ENCODE measurements around the gene TSPYL4.
A peak's percentile ranks its signal among the peaks of the same experiment; 100 is the strongest.

Gene TSPYL4

GRCh38 chr6:116268589-116269293 is 14.9 kb upstream of the TSPYL4 start:
- DNase-seq (ENCODE audit: low spot score), result peak; percentile 73

- DNase-seq (ENCODE audit: low spot score), result peak; percentile 13
Measured at GRCh38 chr6:116267836-116268588, 14.1 kb upstream of the TSPYL4 start.

- peak; percentile 28 for DNase-seq (ENCODE audit: low spot score)
Measured at GRCh38 chr6:116266803-116267202, 12.9 kb upstream of the TSPYL4 start.

- peak; percentile 89 for DNase-seq (ENCODE audit: low spot score)
Measured at GRCh38 chr6:116265041-116265829, 11.4 kb upstream of the TSPYL4 start.

GRCh38 chr6:116263353-116263752 is 9.5 kb upstream of the TSPYL4 start:
- DNase-seq (ENCODE audit: low spot score), result no peak

GRCh38 chr6:116258520-116258919 is 4.6 kb upstream of the TSPYL4 start:
- no peak for DNase-seq (ENCODE audit: low spot score)

- DNase-seq (ENCODE audit: low spot score), result no peak
Measured at GRCh38 chr6:116256694-116257093, 2.8 kb upstream of the TSPYL4 start.

GRCh38 chr6:116255246-116255800 is 1.4 kb upstream of the TSPYL4 start:
- no peak for DNase-seq (ENCODE audit: low spot score)

- DNase-seq (ENCODE audit: low spot score), result no peak
Measured at GRCh38 chr6:116254297-116255056, 602 bp upstream of the TSPYL4 start.

- DNase-seq (ENCODE audit: low spot score), result no peak
Measured at GRCh38 chr6:116253188-116253504, 729 bp downstream of the TSPYL4 start.

- DNase-seq (ENCODE audit: low spot score), result peak; percentile 77
Measured at GRCh38 chr6:116251568-116252384, 2.1 kb downstream of the TSPYL4 start.

GRCh38 chr6:116248577-116248976 is 5.3 kb downstream of the TSPYL4 start:
- no peak for DNase-seq (ENCODE audit: low spot score)

- peak; percentile 43 for DNase-seq (ENCODE audit: low spot score)
Measured at GRCh38 chr6:116247285-116247684, 6.6 kb downstream of the TSPYL4 start.

GRCh38 chr6:116246089-116246488 is 7.8 kb downstream of the TSPYL4 start:
- DNase-seq (ENCODE audit: low spot score), result no peak

- DNase-seq (ENCODE audit: low spot score), result no peak
Measured at GRCh38 chr6:116244284-116244683, 9.6 kb downstream of the TSPYL4 start.

- no peak for DNase-seq (ENCODE audit: low spot score)
Measured at GRCh38 chr6:116239856-116240255, 14.0 kb downstream of the TSPYL4 start.

GRCh38 chr6:116239256-116239655 is 14.6 kb downstream of the TSPYL4 start:
- DNase-seq (ENCODE audit: low spot score), result no peak

GRCh38 chr6:116238083-116238482 is 15.8 kb downstream of the TSPYL4 start:
- DNase-seq (ENCODE audit: low spot score), result no peak

- DNase-seq (ENCODE audit: low spot score), result no peak
Measured at GRCh38 chr6:116234689-116235088, 19.2 kb downstream of the TSPYL4 start.

- DNase-seq (ENCODE audit: low spot score), result peak; percentile 41
Measured at GRCh38 chr6:116229287-116229913, 24.5 kb downstream of the TSPYL4 start.

Measured in kidney tubule cell (primary cell).